ENCODE data around the gene PDE1C.

PDE1C gene

GRCh38 chr7:31935124-31936054 is 134.8 kb downstream of the PDE1C start:
- no peak for DNase-seq

GRCh38 chr7:31934551-31934950 is 135.7 kb downstream of the PDE1C start:
- DNase-seq: no peak

DNA sequence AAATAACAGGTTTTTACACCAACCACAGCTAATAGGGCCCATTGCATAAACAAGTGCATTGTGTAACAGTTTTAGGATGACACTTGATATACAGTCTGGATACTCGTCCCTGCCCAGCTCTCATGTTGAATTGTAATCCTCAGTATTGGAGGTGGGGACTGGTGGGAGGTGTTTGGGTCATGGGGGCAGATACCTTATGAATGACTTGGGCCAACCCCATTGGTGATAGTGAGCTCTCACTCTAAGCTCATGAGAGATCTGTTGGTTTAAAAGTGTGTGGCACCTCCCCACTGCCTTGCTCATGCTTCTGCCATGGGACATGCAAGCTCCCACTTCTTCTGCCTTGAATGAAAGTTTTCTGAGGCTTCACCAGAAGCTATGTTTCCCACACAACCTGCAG is 136.7 kb downstream of the PDE1C start:
- DNase-seq: no peak

DNA sequence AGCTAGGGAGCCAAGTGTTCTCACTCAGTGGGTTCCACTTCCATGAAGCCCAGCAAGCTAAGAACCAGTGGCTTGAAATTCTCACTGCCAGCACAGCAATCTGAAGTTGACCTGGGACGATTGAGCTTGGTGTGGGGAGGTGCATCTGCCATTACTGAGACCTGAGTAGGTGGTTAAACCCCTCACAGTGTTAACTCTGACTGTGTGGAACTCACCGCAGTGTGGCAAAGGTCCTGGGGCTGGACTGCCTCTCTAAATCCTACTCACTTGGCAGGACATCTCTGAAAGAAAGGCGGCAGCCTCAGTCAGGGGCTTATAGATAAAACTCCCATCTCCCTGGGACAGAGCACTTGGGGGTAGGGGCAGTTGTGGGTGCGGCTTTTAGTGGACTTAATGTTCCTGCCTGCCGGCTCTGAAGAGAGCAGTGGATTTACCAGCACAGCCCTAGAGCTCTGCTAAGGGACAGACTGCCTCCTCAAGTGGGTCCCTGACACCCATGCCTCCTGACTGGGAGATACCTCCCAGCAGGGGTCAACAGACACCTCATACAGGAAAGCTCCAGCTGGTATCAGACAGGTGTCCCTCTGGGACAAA is 143.1 kb downstream of the PDE1C start:
- DNase-seq: no peak

DNA sequence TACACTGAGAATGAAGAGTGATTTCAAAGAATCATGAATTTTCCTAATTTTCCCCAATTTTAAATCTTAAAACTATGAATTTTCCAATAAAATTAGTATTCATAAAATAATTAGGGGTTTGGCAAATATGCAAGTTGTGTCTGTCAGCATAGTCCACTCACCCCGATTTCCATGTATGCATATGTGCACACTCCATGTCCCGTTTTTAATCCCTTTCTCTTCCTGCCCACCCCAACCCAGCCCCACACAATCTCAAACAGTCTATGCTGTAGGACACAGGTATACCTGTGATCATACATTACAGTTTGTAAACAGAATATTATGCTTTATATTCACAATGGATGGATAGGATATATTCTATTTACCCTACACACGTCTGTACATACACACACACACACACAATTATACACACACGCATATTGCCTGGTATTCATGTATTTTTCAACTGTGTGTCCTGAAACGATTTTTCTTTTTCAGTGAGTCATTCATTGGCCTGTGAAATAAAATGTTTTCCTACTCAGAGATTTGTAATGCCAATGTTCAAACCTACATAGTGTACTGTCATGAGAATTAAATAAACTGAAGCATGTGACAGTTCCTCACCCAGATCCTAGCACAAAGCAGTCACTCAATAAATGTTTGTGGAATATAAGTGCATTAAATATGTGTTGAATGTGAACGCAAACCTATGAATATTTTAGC is 144.3 kb downstream of the PDE1C start:
- DNase-seq: no peak

GRCh38 chr7:31924251-31924650 is 146.0 kb downstream of the PDE1C start:
- no peak for DNase-seq

DNA sequence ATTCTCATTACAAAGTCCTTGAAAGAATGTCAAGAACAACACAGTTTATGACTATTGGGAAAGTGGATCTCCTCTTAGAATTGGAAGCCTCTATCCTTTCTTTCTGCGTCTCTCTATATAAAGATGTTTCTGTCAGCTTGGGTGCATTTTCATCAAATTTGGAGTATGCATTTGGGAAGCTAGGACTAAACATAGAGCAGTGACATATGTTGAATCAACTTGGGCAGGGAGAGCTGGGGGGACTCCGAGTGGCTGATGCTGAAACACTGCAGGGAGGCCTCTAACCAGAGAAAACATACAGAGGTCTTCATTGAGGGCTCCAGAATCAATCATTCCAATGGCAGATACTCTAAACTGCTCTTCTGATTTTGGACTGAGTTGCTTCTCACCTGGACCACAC is 147.4 kb downstream of the PDE1C start:
- no peak for DNase-seq

GRCh38 chr7:31921047-31921446 is 149.2 kb downstream of the PDE1C start:
- no peak for DNase-seq

DNA sequence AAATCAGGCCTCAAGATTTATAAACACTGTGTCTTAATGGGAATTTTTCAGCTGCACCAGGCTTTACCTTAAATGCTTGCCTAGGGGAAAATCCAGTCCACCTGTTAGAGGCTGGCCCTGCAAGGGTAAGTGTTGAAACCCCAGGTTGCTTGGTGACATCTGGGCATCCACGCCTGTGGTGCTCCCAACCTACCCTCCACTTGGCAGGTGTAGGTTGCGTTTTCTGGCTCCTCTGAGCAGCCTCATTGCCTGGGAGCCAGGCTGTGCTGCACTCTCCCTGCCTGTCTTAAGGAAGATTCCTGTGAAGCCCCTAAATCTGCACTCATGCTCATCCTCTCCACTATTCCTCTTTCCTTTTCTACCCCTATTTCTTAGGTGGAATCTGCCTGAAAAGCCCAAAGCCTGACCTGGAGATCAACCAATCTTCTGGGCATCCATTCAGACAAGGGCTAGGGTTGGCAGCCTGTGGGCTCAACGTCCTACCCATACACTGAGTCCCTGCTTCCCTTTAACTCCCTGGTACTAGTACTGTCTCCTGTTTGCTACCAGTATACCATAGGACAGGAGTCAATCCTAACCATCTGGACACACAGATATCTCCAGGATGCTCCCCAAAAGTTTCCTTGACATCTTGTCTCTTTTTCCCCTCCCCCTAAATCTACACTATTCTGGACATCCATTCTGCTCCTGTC is 150.4 kb downstream of the PDE1C start:
- DNase-seq: no peak

DNA sequence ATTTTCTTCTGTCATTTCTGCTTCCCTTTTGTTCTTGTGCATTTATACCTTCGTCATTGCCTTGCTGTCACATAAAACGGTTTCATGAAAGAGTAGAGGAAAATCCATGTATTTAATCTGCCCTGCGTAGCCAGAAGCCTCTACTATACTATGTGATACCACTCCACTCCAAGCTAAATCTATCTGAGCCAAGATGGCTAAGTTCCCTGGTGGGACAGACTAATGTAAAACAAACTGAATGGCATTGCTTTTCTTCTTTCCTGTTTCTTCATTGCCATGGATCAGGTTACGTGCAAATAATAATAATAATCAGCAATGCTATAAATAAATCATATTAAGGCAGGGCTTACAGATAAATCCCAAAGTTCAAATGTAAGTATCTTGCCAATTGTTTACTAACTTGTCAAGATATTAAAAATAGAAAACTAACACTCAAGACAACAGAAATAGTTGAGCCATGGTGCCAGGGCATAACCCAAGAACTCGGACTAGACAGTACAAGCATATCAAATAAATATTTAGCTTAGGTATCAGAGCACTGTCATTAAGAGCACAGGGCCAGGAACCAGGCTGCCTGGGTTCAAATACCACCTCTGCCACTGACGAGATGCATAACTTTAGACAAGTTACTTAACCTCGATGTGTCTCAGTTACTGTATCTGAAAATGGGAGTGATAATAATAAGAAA is 151.4 kb downstream of the PDE1C start:
- no peak for DNase-seq

- DNase-seq: no peak
These were observed 153.0 kb downstream of the PDE1C start for GRCh38 chr7:31917256-31917655.

- DNase-seq: no peak
These were observed 160.0 kb downstream of the PDE1C start for GRCh38 chr7:31910191-31910590.

GRCh38 chr7:31906479-31907171 is 163.6 kb downstream of the PDE1C start:
- no peak for DNase-seq

GRCh38 chr7:31903962-31904361 is 166.2 kb downstream of the PDE1C start:
- DNase-seq: no peak

DNA sequence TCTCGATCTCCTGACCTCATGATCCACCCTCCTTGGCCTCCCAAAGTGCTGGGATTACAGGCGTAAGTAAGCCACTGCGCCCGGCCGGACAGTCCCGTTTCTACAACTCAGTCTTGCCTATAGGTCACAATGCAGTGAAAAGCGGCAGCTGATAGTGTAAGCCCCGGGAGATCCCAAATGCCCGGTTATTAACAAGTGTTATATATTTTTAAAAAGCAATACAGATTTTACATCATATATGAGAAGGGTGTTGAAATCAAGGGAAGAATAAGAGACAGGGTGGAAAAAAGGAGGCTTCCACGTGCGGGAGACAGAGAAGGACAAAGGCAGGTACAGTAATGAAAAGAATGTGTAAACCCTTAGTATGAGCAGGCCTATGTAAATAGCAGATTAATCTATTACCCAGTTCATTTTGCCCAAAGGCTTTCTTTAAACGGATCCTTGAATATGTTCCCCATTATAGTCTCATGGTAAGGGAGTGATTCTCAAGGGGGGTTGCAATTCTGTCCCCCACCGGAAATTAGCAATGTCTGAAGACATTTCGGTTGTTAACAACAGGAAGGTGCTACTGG is 170.8 kb downstream of the PDE1C start:
- no peak for DNase-seq

DNA sequence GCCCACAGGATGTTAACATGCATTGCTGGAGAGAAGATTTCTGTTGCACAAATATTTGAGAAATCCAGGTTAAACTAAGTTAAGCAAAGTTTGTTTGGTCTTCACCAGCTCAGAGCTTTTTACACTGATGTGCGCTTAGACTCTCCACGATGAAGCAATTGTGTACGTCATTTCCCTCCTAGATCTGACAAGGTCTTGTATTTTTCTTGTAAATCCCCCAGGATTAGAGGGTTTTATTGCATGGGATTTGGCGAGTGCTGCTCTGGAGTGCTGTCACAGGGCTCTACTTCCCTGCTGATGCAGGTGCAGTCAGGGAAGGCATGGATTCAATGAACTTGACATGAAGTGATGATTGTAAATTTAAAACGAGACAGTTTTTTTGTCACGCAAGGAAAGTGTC is 173.3 kb downstream of the PDE1C start:
- peak in 1 of 2 experiments; percentile 23 for DNase-seq

GRCh38 chr7:31894308-31894707 is 175.9 kb downstream of the PDE1C start:
- DNase-seq: no peak

- DNase-seq: no peak
These were observed 176.8 kb downstream of the PDE1C start for GRCh38 chr7:31893365-31893764.

- no peak for DNase-seq
These were observed 177.9 kb downstream of the PDE1C start for GRCh38 chr7:31892099-31892829.

- DNase-seq: no peak
These were observed 179.4 kb downstream of the PDE1C start for GRCh38 chr7:31890766-31891165.

- no peak for DNase-seq
These were observed 180.0 kb downstream of the PDE1C start for GRCh38 chr7:31890198-31890597.
